ENCODE results near the gene CASR. TPM values are rescaled to one million over a fixed set of nuclear protein-coding genes. Genes with fewer than 3 reads are reported as not detected.

Gene CASR
- total RNA-seq, 1 experiment from 2014 or later = not detected

DNA sequence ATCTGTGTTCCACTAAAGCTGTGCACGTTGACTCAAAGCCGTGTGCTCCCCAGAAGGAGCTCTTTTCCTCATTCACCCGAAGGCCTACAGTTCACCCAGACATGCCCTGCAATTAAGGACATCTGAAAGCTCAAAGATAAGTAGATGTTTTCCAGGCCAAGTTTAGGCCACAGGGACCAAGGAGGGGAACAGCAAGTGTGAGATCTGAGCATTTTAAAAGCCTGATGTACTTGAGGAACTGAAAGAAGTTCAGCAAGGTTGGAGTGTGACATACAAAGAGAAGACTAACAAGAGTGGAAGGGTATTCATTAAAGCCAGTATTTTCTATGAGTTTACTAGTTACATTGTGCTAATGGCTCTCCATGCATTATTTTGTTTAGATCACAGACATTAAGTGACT, 68.0 kb downstream of the CASR start:
- POLR2A ChIA-PET = no interaction called here
- peaks cover 25% of the 10 kb centered on the region for H3K27me3 Mint-ChIP-seq (ENCODE audit: insufficient read depth, unreplicated experiment)
- TF ChIP-seq, protein P1, sequence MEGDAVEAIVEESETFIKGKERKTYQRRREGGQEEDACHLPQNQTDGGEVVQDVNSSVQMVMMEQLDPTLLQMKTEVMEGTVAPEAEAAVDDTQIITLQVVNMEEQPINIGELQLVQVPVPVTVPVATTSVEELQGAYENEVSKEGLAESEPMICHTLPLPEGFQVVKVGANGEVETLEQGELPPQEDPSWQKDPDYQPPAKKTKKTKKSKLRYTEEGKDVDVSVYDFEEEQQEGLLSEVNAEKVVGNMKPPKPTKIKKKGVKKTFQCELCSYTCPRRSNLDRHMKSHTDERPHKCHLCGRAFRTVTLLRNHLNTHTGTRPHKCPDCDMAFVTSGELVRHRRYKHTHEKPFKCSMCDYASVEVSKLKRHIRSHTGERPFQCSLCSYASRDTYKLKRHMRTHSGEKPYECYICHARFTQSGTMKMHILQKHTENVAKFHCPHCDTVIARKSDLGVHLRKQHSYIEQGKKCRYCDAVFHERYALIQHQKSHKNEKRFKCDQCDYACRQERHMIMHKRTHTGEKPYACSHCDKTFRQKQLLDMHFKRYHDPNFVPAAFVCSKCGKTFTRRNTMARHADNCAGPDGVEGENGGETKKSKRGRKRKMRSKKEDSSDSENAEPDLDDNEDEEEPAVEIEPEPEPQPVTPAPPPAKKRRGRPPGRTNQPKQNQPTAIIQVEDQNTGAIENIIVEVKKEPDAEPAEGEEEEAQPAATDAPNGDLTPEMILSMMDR (IDR thresholded peaks at IDR 0.05; ENCODE audit: insufficient read depth in 1 of 2, low read depth in 1 of 2, low read length in 1 of 2, severe bottlenecking in 1 of 2, unreplicated experiment in 1 of 2) = no peak
- H3K36me3 ChIP-seq (ENCODE audit: control insufficient read depth, insufficient read depth, low read length) = no peaks in the 10 kb centered on the region
- H3K9me3 Mint-ChIP-seq (ENCODE audit: unreplicated experiment) = no peaks in the 10 kb centered on the region
- no peaks in the 10 kb centered on the region; the same call in 1 of the 2 replicates for H3K27me3 ChIP-seq (replicated peaks; ENCODE audit: control insufficient read depth, insufficient read depth, low read length)
- H3K9me3 ChIP-seq = no peaks in the 10 kb centered on the region
- no peak overlapping the region for H3K4me3 ChIP-seq (ENCODE audit: low read depth, low read length)
- no peaks in the 10 kb centered on the region for H3K4me1 ChIP-seq
- BruUV-seq (replicated peaks) = no TSS peak
- CTCF ChIA-PET = no interaction called here
- intact Hi-C loops (cut with micrococcal nuclease; ENCODE audit: unreplicated experiment) = no loop called here
- no peak overlapping the region for H3K27ac Mint-ChIP-seq (ENCODE audit: unreplicated experiment)
- no peak overlapping the region for H3K4me3 Mint-ChIP-seq (ENCODE audit: unreplicated experiment)
- H3K36me3 Mint-ChIP-seq (ENCODE audit: insufficient read depth, unreplicated experiment) = no peaks in the 10 kb centered on the region
- DNase-seq = no peak
- no peaks in the 10 kb centered on the region for H3K4me1 Mint-ChIP-seq (ENCODE audit: low read depth, unreplicated experiment)

DNA sequence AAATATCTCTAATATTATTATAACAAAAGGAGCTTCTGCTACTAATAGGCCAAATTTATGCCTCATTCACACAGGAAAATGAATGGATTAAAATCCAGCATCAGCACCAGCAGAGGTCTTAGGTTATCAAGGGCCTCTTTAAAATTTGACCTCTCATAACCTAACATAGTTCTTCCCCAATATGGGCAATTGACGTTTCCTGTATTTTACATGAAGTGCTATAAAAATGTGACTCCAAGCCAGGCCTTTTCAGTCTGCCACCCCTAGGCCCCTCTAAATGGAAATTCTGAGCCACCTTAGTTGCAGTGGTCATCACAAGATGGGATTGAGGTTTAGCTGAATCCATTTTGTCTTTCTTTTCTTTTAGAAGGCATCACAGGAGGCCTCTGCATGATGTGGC, 70.1 kb downstream of the CASR start:
- Histone ChIP-seq H3K9me3 (no peaks in the 10 kb centered on the region), H3K4me3 (ENCODE audit: low read depth, low read length) (no peak overlapping the region), H3K27me3 (replicated peaks; ENCODE audit: control insufficient read depth, insufficient read depth, low read length) (no peaks in the 10 kb centered on the region; the same call in 1 of the 2 replicates), H3K36me3 (ENCODE audit: control insufficient read depth, insufficient read depth, low read length) (no peaks in the 10 kb centered on the region), H3K4me1 (no peaks in the 10 kb centered on the region)
- no TSS peak for BruUV-seq (replicated peaks)
- no peaks in the 10 kb centered on the region for H3K36me3 Mint-ChIP-seq (ENCODE audit: insufficient read depth, unreplicated experiment)
- no peak for DNase-seq
- H3K27ac Mint-ChIP-seq (ENCODE audit: unreplicated experiment) = no peak overlapping the region
- no peaks in the 10 kb centered on the region for H3K4me1 Mint-ChIP-seq (ENCODE audit: low read depth, unreplicated experiment)
- intact Hi-C loops (cut with micrococcal nuclease; ENCODE audit: unreplicated experiment) = no loop called here
- ChIA-PET CTCF (no interaction called here), POLR2A (no interaction called here)
- no peak overlapping the region for H3K4me3 Mint-ChIP-seq (ENCODE audit: unreplicated experiment)
- H3K9me3 Mint-ChIP-seq (ENCODE audit: unreplicated experiment) = no peaks in the 10 kb centered on the region
- TF ChIP-seq, protein P1 (IDR thresholded peaks at IDR 0.05; ENCODE audit: insufficient read depth in 1 of 2, low read depth in 1 of 2, low read length in 1 of 2, severe bottlenecking in 1 of 2, unreplicated experiment in 1 of 2) = no peak
- H3K27me3 Mint-ChIP-seq (ENCODE audit: insufficient read depth, unreplicated experiment) = peaks cover 26% of the 10 kb centered on the region

DNA sequence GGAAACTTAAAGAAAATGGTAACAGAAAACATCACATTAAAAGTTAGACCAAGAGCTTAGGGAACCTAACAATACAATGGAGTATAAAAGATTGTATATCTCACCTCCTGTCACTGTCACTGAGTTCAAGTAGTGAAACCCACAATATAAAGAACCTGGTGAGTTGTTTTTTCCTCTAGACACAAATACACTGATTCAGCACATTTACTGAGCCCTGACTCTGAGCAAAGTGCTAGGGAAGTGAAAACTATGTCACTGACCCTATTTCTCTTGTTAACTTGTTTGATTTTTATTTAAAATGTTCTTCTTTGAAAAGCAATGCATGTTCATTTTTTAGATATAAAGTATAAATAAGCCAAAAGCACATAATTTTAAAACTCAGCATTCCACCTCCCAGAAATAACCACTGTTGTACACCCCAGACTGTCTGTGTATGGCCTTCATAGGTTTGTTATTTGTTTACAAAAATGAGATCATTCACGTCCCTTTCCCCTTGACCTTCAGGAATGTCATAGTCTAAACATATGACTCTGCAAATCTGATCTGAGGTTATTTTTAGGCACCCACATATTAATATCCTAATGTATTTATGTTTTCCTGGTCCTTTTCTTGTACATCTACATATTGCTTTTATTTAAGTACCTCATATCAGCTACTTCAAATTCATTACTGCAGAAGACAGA, 72.4 kb downstream of the CASR start:
- H3K4me3 ChIP-seq (ENCODE audit: low read depth, low read length) = no peak overlapping the region
- no peaks in the 10 kb centered on the region for H3K4me1 Mint-ChIP-seq (ENCODE audit: low read depth, unreplicated experiment)
- no peaks in the 10 kb centered on the region for H3K27me3 ChIP-seq (replicated peaks; ENCODE audit: control insufficient read depth, insufficient read depth, low read length)
- no peaks in the 10 kb centered on the region for H3K9me3 ChIP-seq
- no peaks in the 10 kb centered on the region for H3K4me1 ChIP-seq
- DNase-seq = no peak
- BruUV-seq (replicated peaks) = no TSS peak
- peaks cover 20% of the 10 kb centered on the region for H3K27me3 Mint-ChIP-seq (ENCODE audit: insufficient read depth, unreplicated experiment)
- ChIA-PET CTCF (no interaction called here), POLR2A (no interaction called here)
- H3K4me3 Mint-ChIP-seq (ENCODE audit: unreplicated experiment) = no peak overlapping the region
- H3K9me3 Mint-ChIP-seq (ENCODE audit: unreplicated experiment) = no peaks in the 10 kb centered on the region
- no peak overlapping the region for H3K27ac Mint-ChIP-seq (ENCODE audit: unreplicated experiment)
- H3K36me3 ChIP-seq (ENCODE audit: control insufficient read depth, insufficient read depth, low read length) = no peaks in the 10 kb centered on the region
- intact Hi-C loops (cut with micrococcal nuclease; ENCODE audit: unreplicated experiment) = no loop called here
- TF ChIP-seq, protein P1 (IDR thresholded peaks at IDR 0.05; ENCODE audit: insufficient read depth in 1 of 2, low read depth in 1 of 2, low read length in 1 of 2, severe bottlenecking in 1 of 2, unreplicated experiment in 1 of 2) = no peak
- no peaks in the 10 kb centered on the region for H3K36me3 Mint-ChIP-seq (ENCODE audit: insufficient read depth, unreplicated experiment)

Data from Caco-2 (cell line).